ENCODE data around the gene RABGAP1L. TPM values are rescaled to one million over a fixed set of nuclear protein-coding genes. Genes with fewer than 3 reads are reported as not detected.

RABGAP1L gene
- total and polyA plus RNA-seq, 10 of the 15 experiments (the other 5 are each of a cell fraction or from before 2014, with no cell fraction given) = 5.8 to 194 (median 113) TPM

- Histone ChIP-seq H4K20me1 (ENCODE audit: control insufficient read depth, insufficient read depth) (no peaks in the 10 kb centered on the region), H3K4me1 (ENCODE audit: control insufficient read depth, insufficient read depth, low read length) (peaks cover 7% of the 10 kb centered on the region), H3K9ac (ENCODE audit: control insufficient read depth, insufficient read depth, low read length) (no peak overlapping the region), H3K27me3 (replicated peaks in 1 of 2; ENCODE audit: control insufficient read depth in 2 of 2, insufficient read depth in 2 of 2, low read length in 1 of 2) (no peaks in the 10 kb centered on the region), H3K79me2 (ENCODE audit: control insufficient read depth, insufficient read depth, low read length) (no peaks in the 10 kb centered on the region), H3K36me3 (ENCODE audit: control insufficient read depth in 2 of 2, insufficient read depth in 2 of 2, low read length in 1 of 2) (no peaks in the 10 kb centered on the region; a peak in 1 of 4 replicates), H3K4me3 (no peak overlapping the region), H2AFZ (ENCODE audit: control insufficient read depth, low read depth, low read length) (no peak overlapping the region), H3K4me2 (ENCODE audit: control insufficient read depth, insufficient read depth) (no peak overlapping the region), H3K27ac (ENCODE audit: control insufficient read depth, insufficient read depth) (no peak overlapping the region), H3K9me3 (replicated peaks; ENCODE audit: control insufficient read depth, insufficient read depth, low read length) (no peaks in the 10 kb centered on the region; the same call in 1 of the 3 replicates)
- FAIRE-seq (no peak), ATAC-seq (no peak), DNase-seq (ENCODE audit: low read depth, low spot score) (no peak)
- ChIA-PET SMC1A (ENCODE audit: uncharacterized antibody, unreplicated experiment) (no interaction called here), POLR2A (no interaction called here), RAD21 (ENCODE audit: unreplicated experiment) (no interaction called here), CTCF (interaction anchor here (5.9 kb wide), 1 partner anchor 11 kb away, joined by 44 read pairs; no protein-coding TSS in a partner anchor)
- no TSS peak for BruUV-seq (replicated peaks)
- no peak for TF ChIP-seq TCF3 (IDR thresholded peaks at IDR 0.05; ENCODE audit: borderline replicate concordance, insufficient read depth, low read depth, low read length)
- no peak for TF ChIP-seq JUNB (IDR thresholded peaks at IDR 0.05)
- no peak for TF ChIP-seq SUZ12 (IDR thresholded peaks at IDR 0.05; ENCODE audit: unreplicated experiment)
- TF ChIP-seq NFXL1 (IDR thresholded peaks at IDR 0.05; ENCODE audit: borderline replicate concordance) = no peak
- TF ChIP-seq YY1 (IDR thresholded peaks at IDR 0.05; ENCODE audit: low read depth, low read length) = no peak
- TF ChIP-seq ETV6 (conservative IDR thresholded peaks at IDR 0.05 in 1 of 2, IDR thresholded peaks at IDR 0.05 in 1 of 2; ENCODE audit: borderline replicate concordance in 1 of 2, low read depth in 1 of 2) = no peak
- in situ Hi-C loops (cut with MboI) (no loop called here), intact Hi-C loops (cut with micrococcal nuclease; ENCODE audit: unreplicated experiment) (no loop called here)
Observed at GRCh38 chr1:174273776-174274175, 114.5 kb downstream of the RABGAP1L start.

DNA sequence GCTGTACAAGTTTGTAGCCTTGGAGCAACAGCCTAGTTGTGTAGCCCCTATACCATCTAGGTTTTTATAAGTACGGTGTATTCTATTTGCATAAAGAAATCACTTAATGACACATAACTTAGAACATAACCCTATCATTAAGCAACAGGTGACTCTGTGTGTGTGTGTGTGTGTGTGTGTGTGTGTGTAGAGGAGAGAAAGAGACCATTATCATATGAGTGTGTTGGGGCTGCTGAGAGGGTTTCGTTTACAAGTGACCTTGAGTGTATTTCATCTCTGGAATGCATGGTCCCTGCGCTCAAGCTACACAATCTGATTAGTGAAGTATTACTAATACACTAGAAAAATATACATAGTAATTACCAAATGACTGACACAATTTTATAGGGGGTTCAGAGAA lies 115.1 kb downstream of the RABGAP1L start:
- H3K27me3 ChIP-seq (replicated peaks in 1 of 2; ENCODE audit: control insufficient read depth in 2 of 2, insufficient read depth in 2 of 2, low read length in 1 of 2) = no peaks in the 10 kb centered on the region
- ATAC-seq (no peak), FAIRE-seq (no peak), DNase-seq (ENCODE audit: low read depth, low spot score) (no peak)
- ChIA-PET SMC1A (ENCODE audit: uncharacterized antibody, unreplicated experiment) (no interaction called here), POLR2A (no interaction called here), RAD21 (ENCODE audit: unreplicated experiment) (no interaction called here), CTCF (interaction anchor here (5.9 kb wide), 1 partner anchor 12 kb away, joined by 44 read pairs; no protein-coding TSS in a partner anchor)
- 46% methylated on average over 3 of the region's 3 CpGs for WGBS (ENCODE audit: insufficient coverage, insufficient replicate concordance, low lambda C conversion rate, missing lambda C conversion rate)
- no TSS peak for BruUV-seq (replicated peaks)
- no peaks in the 10 kb centered on the region for H4K20me1 ChIP-seq (ENCODE audit: control insufficient read depth, insufficient read depth)
- H3K4me1 ChIP-seq (ENCODE audit: control insufficient read depth, insufficient read depth, low read length) = peaks cover 7% of the 10 kb centered on the region
- intact Hi-C loops (cut with micrococcal nuclease; ENCODE audit: unreplicated experiment) (no loop called here), in situ Hi-C loops (cut with MboI) (no loop called here)
- no peak overlapping the region for H3K27ac ChIP-seq (ENCODE audit: control insufficient read depth, insufficient read depth)
- H2AFZ ChIP-seq (ENCODE audit: control insufficient read depth, low read depth, low read length) = no peak overlapping the region
- no peaks in the 10 kb centered on the region for H3K79me2 ChIP-seq (ENCODE audit: control insufficient read depth, insufficient read depth, low read length)
- H3K4me3 ChIP-seq = no peak overlapping the region
- H3K36me3 ChIP-seq (ENCODE audit: control insufficient read depth in 2 of 2, insufficient read depth in 2 of 2, low read length in 1 of 2) = no peaks in the 10 kb centered on the region; a peak in 1 of 4 replicates
- H3K9me3 ChIP-seq (replicated peaks; ENCODE audit: control insufficient read depth, insufficient read depth, low read length) = no peaks in the 10 kb centered on the region; the same call in 1 of the 3 replicates
- H3K9ac ChIP-seq (ENCODE audit: control insufficient read depth, insufficient read depth, low read length) = no peak overlapping the region
- H3K4me2 ChIP-seq (ENCODE audit: control insufficient read depth, insufficient read depth) = no peak overlapping the region
- TF ChIP-seq PKNOX1 (IDR thresholded peaks at IDR 0.05) = no peak
- TF ChIP-seq, protein P1, sequence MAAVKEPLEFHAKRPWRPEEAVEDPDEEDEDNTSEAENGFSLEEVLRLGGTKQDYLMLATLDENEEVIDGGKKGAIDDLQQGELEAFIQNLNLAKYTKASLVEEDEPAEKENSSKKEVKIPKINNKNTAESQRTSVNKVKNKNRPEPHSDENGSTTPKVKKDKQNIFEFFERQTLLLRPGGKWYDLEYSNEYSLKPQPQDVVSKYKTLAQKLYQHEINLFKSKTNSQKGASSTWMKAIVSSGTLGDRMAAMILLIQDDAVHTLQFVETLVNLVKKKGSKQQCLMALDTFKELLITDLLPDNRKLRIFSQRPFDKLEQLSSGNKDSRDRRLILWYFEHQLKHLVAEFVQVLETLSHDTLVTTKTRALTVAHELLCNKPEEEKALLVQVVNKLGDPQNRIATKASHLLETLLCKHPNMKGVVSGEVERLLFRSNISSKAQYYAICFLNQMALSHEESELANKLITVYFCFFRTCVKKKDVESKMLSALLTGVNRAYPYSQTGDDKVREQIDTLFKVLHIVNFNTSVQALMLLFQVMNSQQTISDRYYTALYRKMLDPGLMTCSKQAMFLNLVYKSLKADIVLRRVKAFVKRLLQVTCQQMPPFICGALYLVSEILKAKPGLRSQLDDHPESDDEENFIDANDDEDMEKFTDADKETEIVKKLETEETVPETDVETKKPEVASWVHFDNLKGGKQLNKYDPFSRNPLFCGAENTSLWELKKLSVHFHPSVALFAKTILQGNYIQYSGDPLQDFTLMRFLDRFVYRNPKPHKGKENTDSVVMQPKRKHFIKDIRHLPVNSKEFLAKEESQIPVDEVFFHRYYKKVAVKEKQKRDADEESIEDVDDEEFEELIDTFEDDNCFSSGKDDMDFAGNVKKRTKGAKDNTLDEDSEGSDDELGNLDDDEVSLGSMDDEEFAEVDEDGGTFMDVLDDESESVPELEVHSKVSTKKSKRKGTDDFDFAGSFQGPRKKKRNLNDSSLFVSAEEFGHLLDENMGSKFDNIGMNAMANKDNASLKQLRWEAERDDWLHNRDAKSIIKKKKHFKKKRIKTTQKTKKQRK (IDR thresholded peaks at IDR 0.05; ENCODE audit: low read depth, low read length) = no peak
- TF ChIP-seq ZNF217 (IDR thresholded peaks at IDR 0.05) = no peak
- no peak for TF ChIP-seq POLR2A (IDR thresholded peaks at IDR 0.05; ENCODE audit: low read depth, low read length)
- no peak for TF ChIP-seq CHD1 (IDR thresholded peaks at IDR 0.05; ENCODE audit: low read depth, low read length)
- no peak for TF ChIP-seq TCF7 (IDR thresholded peaks at IDR 0.05; ENCODE audit: borderline replicate concordance)
- TF ChIP-seq EGR1 (IDR thresholded peaks at IDR 0.05; ENCODE audit: borderline replicate concordance in 1 of 2, low read depth in 2 of 2, low read length in 2 of 2) = no peak
- TF ChIP-seq, protein P2, sequence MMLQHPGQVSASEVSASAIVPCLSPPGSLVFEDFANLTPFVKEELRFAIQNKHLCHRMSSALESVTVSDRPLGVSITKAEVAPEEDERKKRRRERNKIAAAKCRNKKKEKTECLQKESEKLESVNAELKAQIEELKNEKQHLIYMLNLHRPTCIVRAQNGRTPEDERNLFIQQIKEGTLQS (IDR thresholded peaks at IDR 0.05; ENCODE audit: borderline replicate concordance, extremely low read depth, low read depth, low read length) = no peak

Data from GM12878 (cell line).